SU-DHL-6 (cell line): ENCODE measurements around the gene BUB1.
"Not testable (repeated sequence)": the region's sequence is repeated elsewhere in the genome, so short reads cannot be mapped to it uniquely, and the experiment has no call there.

Experiments used
- H2AFZ ChIP-seq: fragments of 200-600 bp; sonication (generic); 2 replicates; pipeline ENCODE4 v1.6.1; 2014; ENCODE audit warnings: low read depth, mild to moderate bottlenecking, moderate library complexity, mixed read lengths, antibody characterized with exemption, low read length; ENCODE audit not compliant: severe bottlenecking
- H3F3A ChIP-seq: fragments of 200-600 bp; shearing (Covaris generic); 2 replicates; pipeline ENCODE4 v1.6.0; 2016; ENCODE audit warnings: antibody characterized with exemption, mild to moderate bottlenecking; ENCODE audit not compliant: insufficient read depth
- H3K27ac ChIP-seq: fragments of 200-600 bp; sonication (generic); 2 replicates; pipeline ENCODE4 v1.5.1; 2016; ENCODE audit warnings: low read depth, mild to moderate bottlenecking, low read length, moderate library complexity, mixed read lengths
- H3K27me3 ChIP-seq: fragments of 200-600 bp; sonication (generic), shearing (Covaris generic); 2 replicates; pipeline ENCODE4 v1.6.0; 2014; ENCODE audit warnings: mild to moderate bottlenecking, low read length
- H3K36me3 ChIP-seq: fragments of 200-600 bp; sonication (generic); 2 replicates; pipeline ENCODE4 v1.6.1; 2014; ENCODE audit warnings: mild to moderate bottlenecking, low read length, mixed read lengths
- H3K4me2 ChIP-seq: fragments of 300-600, 200-600 bp; shearing (Covaris generic), sonication (generic); 2 replicates; pipeline ENCODE4 v1.6.0; 2014; ENCODE audit warnings: low read length, low read depth, mild to moderate bottlenecking; ENCODE audit not compliant: poor library complexity, severe bottlenecking
- H3K4me3 ChIP-seq: fragments of 200-600 bp; sonication (generic); 2 replicates; pipeline ENCODE4 v1.5.1; 2014; ENCODE audit warnings: antibody characterized with exemption, low read length, mild to moderate bottlenecking, mixed read lengths; ENCODE audit not compliant: insufficient read depth, poor library complexity, severe bottlenecking
- H3K79me2 ChIP-seq: fragments of 200-600 bp; sonication (generic); 2 replicates; pipeline ENCODE4 v1.6.1; 2014; ENCODE audit warnings: mild to moderate bottlenecking, low read length, moderate library complexity; ENCODE audit not compliant: insufficient read depth
- H3K9ac ChIP-seq: fragments of 200-600 bp; sonication (generic); 2 replicates; pipeline ENCODE4 v1.7.0; 2014; ENCODE audit warnings: mild to moderate bottlenecking, low read length
- H3K9me2 ChIP-seq: fragments of 200-600 bp; sonication (generic); replicated peaks from 2 replicates; pipeline ENCODE4 v1.6.1; 2014; ENCODE audit warnings: low read length; ENCODE audit not compliant: insufficient read depth
- H3K9me3 ChIP-seq: fragments of 200-600 bp; sonication (generic); 2 replicates; pipeline ENCODE4 v1.6.1; 2014; ENCODE audit warnings: low read length, mixed read lengths; ENCODE audit not compliant: insufficient read depth
- H4K20me1 ChIP-seq: fragments of 200-600 bp; sonication (generic); 2 replicates; pipeline ENCODE4 v1.6.1; 2014; ENCODE audit warnings: low read depth, mild to moderate bottlenecking, antibody characterized with exemption, low read length, moderate library complexity, mixed read lengths

The BUB1 gene

DNA sequence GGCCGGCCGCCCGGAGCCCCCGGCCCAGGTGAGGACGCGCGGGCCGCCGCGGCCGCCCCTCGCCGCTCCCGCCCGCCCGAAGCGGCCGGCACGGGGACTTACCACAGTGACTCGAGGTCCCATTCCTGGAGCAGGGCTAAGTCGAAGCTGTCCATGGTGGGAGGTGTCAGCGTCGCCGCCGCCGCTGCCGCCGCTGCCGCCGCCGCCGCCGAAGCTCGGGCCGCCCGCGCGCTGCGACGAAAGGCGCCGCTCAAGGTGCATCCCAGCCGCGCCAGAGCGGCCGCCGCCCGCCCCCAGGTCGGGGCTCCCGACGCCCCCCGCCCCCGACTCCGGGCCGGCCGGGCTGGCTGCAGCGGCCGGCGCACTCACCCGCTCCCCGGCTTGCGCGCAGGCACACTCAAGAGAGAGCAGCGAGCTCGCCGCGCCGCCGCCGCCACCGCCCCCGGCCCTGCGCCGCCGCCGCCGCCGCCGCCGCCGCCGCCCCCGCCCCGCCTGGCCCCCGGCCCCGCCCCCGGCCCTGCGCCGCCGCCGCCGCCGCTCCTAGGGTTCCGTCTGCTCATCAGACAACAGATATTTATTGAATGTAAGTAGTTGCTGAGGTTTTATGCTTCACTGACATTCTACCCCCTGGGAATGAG, 67.1 kb downstream of the BUB1 start:
- H3K9me3 ChIP-seq = not testable (repeated sequence)

DNA sequence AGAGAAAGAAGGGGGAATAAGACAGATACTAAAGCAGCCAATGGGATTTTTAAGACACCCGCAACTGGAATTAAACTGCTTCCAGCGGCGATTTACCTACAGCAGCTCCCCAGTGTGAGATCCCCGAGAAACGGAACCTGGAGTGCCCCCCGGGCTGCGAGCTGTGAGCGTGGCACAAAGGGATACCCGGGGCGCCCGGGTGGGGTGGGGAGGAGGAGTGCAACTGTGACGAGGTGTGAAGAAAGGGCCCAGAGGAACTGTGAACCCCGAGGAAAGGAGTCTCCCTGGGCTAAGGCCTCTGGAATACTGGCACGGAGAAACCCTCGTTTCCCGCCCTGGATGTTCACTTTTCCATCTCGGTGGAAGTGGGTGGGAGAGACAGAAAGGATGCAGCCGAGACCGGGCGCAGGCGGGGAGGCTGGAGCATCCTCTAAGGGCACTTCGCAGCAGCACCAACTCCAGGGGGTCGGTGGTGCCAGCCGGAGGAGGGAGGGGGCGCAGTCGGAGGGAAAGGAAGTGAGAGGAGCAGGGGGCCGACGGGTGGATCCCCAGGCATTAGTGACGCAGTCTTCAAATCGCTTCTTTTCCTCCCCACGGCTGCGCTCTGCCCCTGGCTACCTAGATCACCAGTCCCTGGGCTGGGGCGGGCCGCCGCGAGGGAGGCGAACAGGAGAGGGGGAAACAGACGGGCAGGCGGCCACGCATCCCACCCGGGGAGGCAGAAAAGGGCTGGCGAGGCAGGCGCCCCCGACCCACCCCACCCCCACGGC, 67.8 kb downstream of the BUB1 start:
- not testable (repeated sequence) for H3K36me3 ChIP-seq, H3K27ac ChIP-seq, H4K20me1 ChIP-seq, H3K4me3 ChIP-seq, H3F3A ChIP-seq, H3K27me3 ChIP-seq, H3K9me2 ChIP-seq, H3K9ac ChIP-seq, H3K4me2 ChIP-seq, H3K9me3 ChIP-seq, H2AFZ ChIP-seq, H3K79me2 ChIP-seq

More for the DNA sequence above, 67.1 kb downstream of the BUB1 start:
- H2AFZ ChIP-seq, H3K27ac ChIP-seq, H3F3A ChIP-seq, H3K9ac ChIP-seq, H3K79me2 ChIP-seq, H3K4me2 ChIP-seq, H4K20me1 ChIP-seq, H3K36me3 ChIP-seq, H3K27me3 ChIP-seq, H3K4me3 ChIP-seq, H3K9me2 ChIP-seq: not testable (repeated sequence)

DNA sequence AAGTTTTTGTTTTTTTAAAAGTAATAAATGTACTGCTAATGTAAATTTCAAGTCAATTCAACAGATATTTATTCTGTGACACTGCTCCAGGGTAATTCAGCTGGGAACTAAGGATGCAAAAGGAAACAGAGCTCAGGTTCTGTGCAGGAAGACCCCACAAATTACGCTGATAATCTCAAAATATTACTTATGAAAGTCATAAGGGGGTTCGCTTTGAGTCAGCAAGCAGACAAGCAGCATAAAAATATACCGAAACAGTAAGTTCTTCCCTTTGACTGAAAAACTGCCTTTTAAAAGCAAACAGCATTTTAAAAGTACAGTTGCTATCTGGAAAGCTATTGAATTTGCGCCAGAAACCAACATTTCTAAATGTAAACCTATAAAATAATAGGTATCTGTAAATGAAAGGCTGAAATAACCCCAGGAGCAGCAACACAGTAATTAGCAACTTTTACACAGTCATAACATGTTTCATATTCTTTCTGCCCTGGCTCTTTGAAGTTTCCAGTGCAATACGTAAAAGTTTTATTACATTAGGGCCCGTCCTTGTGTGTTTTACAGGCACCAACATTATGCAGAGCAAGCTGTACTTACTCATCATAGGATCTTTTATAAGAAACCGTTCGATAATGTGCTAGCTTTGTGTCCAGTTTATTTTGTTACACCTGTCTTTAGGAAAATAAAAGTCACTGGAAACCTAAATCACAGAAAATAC, 68.9 kb downstream of the BUB1 start:
- H3K36me3 ChIP-seq, H3K4me2 ChIP-seq, H4K20me1 ChIP-seq, H3K27ac ChIP-seq, H3K79me2 ChIP-seq, H3K9ac ChIP-seq, H3K27me3 ChIP-seq, H3F3A ChIP-seq, H2AFZ ChIP-seq, H3K9me3 ChIP-seq, H3K9me2 ChIP-seq, H3K4me3 ChIP-seq: not testable (repeated sequence)

DNA sequence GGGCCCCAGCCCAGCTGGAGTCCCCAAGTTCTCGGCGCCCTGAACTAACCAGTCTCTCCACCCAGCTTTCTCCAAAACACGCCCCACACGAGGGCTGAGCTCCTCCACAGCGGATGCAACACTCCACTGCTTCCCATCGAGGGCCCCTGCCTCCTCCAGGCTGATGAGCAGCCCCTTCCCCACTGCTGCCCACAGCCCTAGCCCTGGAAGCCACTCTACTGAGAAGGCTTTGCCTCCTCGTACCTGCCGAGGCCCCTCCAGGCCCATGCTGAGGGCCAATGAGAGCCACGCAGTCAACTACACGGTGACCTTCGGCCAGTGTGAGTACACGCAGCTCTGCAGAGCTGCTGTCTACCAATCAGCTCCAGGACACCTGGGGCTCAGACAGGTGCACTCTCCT, 72.8 kb downstream of the BUB1 start:
- not testable (repeated sequence) for H3K79me2 ChIP-seq, H3K4me3 ChIP-seq, H3K36me3 ChIP-seq, H3K4me2 ChIP-seq, H3F3A ChIP-seq, H2AFZ ChIP-seq, H3K27me3 ChIP-seq, H3K9me3 ChIP-seq, H4K20me1 ChIP-seq, H3K9me2 ChIP-seq, H3K27ac ChIP-seq, H3K9ac ChIP-seq

DNA sequence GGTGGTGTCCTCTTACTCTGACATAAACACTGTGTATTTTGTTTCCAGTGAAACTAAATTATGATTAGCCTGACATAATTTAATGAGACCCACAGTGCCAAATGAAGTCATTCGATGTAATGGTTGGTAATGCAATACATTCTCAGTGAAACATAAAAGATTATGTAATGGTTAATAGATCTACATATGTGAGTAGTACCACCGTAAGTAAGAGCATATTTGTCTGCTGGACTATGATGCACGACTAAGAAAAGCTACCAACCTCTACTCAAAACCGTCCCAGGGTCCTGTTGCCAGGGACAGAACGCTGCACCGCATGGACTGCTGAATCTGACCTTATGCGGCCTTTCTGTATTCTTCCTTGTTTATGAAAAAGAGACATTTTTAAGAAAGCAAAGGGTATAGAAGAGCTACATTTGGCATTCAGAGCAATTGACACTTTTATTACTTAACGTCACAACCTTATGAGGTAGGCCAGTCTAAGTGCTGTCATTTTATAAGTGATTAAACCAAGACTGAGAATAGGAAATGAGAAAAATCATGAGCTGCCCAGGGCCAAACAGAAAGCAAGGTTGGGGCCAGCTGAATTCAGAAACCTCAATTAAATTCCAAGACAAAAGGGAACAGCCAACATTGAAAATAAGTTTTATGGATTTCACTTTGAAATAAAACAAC, 73.8 kb downstream of the BUB1 start:
- H3K4me3 ChIP-seq, H4K20me1 ChIP-seq, H3K79me2 ChIP-seq, H3K4me2 ChIP-seq, H2AFZ ChIP-seq, H3K36me3 ChIP-seq, H3K27me3 ChIP-seq, H3K9ac ChIP-seq, H3F3A ChIP-seq, H3K9me2 ChIP-seq, H3K27ac ChIP-seq, H3K9me3 ChIP-seq: not testable (repeated sequence)

DNA sequence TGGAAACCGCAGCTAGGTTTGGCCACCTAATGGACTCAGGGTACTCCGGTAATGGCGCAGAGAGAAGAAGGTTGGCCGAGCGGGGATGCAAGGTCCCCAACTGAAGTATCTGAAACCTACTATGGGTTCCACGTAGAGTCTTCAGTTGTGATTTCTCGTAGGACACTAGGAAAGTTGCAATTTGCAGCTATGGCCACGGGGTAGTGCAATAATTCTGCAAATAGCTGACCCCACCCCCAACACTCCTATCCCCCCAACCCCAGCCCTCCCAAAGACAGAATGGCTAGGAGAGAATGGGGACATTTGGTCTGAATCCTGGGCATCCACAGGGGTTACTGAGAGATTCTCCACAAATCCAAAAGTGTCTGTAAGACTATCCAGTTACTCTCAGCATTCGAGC, 75.7 kb downstream of the BUB1 start:
- not testable (repeated sequence) for H3K9me2 ChIP-seq, H4K20me1 ChIP-seq, H3K27me3 ChIP-seq, H3K9ac ChIP-seq, H3K36me3 ChIP-seq, H3K4me3 ChIP-seq, H3F3A ChIP-seq, H3K9me3 ChIP-seq, H3K79me2 ChIP-seq, H2AFZ ChIP-seq, H3K4me2 ChIP-seq, H3K27ac ChIP-seq

DNA sequence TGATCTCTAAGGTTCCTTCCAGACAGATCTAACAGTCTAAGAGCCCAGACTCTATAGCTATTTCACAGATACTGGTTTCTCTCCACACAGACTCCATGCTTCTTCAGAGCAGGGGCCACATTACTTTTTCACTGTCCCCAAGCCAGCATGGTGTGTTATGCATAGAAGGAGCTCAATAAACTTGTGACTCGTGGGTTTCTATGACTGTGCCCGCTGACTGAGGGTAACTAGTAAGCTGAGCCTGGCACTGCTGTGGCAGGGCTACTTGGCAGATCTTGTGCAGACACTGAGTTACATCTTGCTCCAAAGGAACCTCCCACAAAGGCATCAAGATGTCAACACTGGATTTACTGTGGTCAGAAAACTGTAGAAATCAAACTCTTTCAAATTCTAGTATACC, 85.9 kb downstream of the BUB1 start:
- H3K27me3 ChIP-seq, H3K4me3 ChIP-seq, H3F3A ChIP-seq, H3K9me3 ChIP-seq, H4K20me1 ChIP-seq, H3K79me2 ChIP-seq, H3K36me3 ChIP-seq, H3K9me2 ChIP-seq, H2AFZ ChIP-seq, H3K9ac ChIP-seq, H3K27ac ChIP-seq, H3K4me2 ChIP-seq: not testable (repeated sequence)
